NCI-H1092 treated with DMSO at 0.1 percent for 48 hours (cell line): ENCODE data around the gene GJA3.

ENCODE experiments used
- DNase-seq: peaks from one replicate; lab custom pipeline; 2025; lab: John Stamatoyannopoulos, UW

GJA3 gene

GRCh38 chr13:20160306-20161274 is at the start of gene GJA3:
GJA3 (minus strand) TSS chr13:20161052; CDS start chr13:20143288, 17,764 bp downstream.
- DNase-seq: no peak

GRCh38 chr13:20209948-20210347 is 49.1 kb upstream of the GJA3 start:
- no peak for DNase-seq

- no peak for DNase-seq
Observed at GRCh38 chr13:20206698-20207235, 45.9 kb upstream of the GJA3 start.

- no peak for DNase-seq
Observed at GRCh38 chr13:20206065-20206697, 45.3 kb upstream of the GJA3 start.

- no peak for DNase-seq
Observed at GRCh38 chr13:20198781-20199180, 37.9 kb upstream of the GJA3 start.

GRCh38 chr13:20197361-20197834 is 36.5 kb upstream of the GJA3 start:
- peak; percentile 62 for DNase-seq

GRCh38 chr13:20195801-20196200 is 34.9 kb upstream of the GJA3 start:
- no peak for DNase-seq

- no peak for DNase-seq
Observed at GRCh38 chr13:20193907-20194631, 33.2 kb upstream of the GJA3 start.

GRCh38 chr13:20193162-20193906 is 32.5 kb upstream of the GJA3 start:
- DNase-seq: no peak

GRCh38 chr13:20192836-20193161 is 31.9 kb upstream of the GJA3 start, which contains the start of gene GJB2:
GJB2 (minus strand) TSS chr13:20192938; CDS start chr13:20189581, 3,357 bp downstream.
- DNase-seq: no peak

- no peak for DNase-seq
Observed at GRCh38 chr13:20192158-20192835, 31.4 kb upstream of the GJA3 start.

- no peak for DNase-seq
Observed at GRCh38 chr13:20191311-20192157, 30.7 kb upstream of the GJA3 start.

GRCh38 chr13:20190481-20191310 is 29.8 kb upstream of the GJA3 start:
- no peak for DNase-seq

GRCh38 chr13:20190076-20190475 is 29.2 kb upstream of the GJA3 start:
- no peak for DNase-seq

- no peak for DNase-seq
Observed at GRCh38 chr13:20188667-20189553, 28.1 kb upstream of the GJA3 start.

GRCh38 chr13:20186771-20187170 is 25.9 kb upstream of the GJA3 start:
- no peak for DNase-seq

- no peak for DNase-seq
Observed at GRCh38 chr13:20185366-20186056, 24.7 kb upstream of the GJA3 start.
